Stimulated activated CD8-positive, alpha-beta memory T cell treated with anti-CD3 and anti-CD28 coated beads, Interleukin-2, amount 100 ng/mL, for 1 hour (primary cell): ENCODE measurements around the gene MGARP.
"Not testable (repeated sequence)": the region's sequence is repeated elsewhere in the genome, so short reads cannot be mapped to it uniquely, and the experiment has no call there.

Source experiments
- DNase-seq, 2 donors: peaks; one replicate each; pipeline ENCODE4 v3.0.0-alpha.2; 2020; ENCODE audit warnings: low read depth in 2 of 2

Gene MGARP

GRCh38 chr4:139295942-139296299 is 15.9 kb upstream of the MGARP start:
- DNase-seq, result no peak

- DNase-seq, result peak; percentile 97 to 98
Observed at GRCh38 chr4:139295206-139295941, 15.3 kb upstream of the MGARP start.

- DNase-seq, result no peak
Observed at GRCh38 chr4:139286186-139286698, 6.2 kb upstream of the MGARP start.

GRCh38 chr4:139282721-139283075 is 2.7 kb upstream of the MGARP start:
- DNase-seq, result no peak

GRCh38 chr4:139282065-139282720 is 2.2 kb upstream of the MGARP start:
- no peak for DNase-seq

GRCh38 chr4:139278912-139279759 is 889 bp downstream of the MGARP start:
- no peak for DNase-seq

GRCh38 chr4:139278485-139278884 is 1.5 kb downstream of the MGARP start:
- no peak for DNase-seq

- no peak for DNase-seq
Observed at GRCh38 chr4:139275281-139275735, 4.7 kb downstream of the MGARP start.

- DNase-seq, result no peak
Observed at GRCh38 chr4:139274790-139275189, 5.2 kb downstream of the MGARP start.

GRCh38 chr4:139273835-139274234 is 6.2 kb downstream of the MGARP start:
- DNase-seq, result no peak

- DNase-seq, result no peak
Observed at GRCh38 chr4:139267301-139267700, 12.7 kb downstream of the MGARP start.

- DNase-seq, result peak; percentile 31 to 33
Observed at GRCh38 chr4:139266583-139267257, 13.3 kb downstream of the MGARP start.

GRCh38 chr4:139266208-139266582 is 13.8 kb downstream of the MGARP start:
- DNase-seq, result no peak

- DNase-seq, result no peak
Observed at GRCh38 chr4:139265654-139266053, 14.4 kb downstream of the MGARP start.

GRCh38 chr4:139256349-139256748 is 23.7 kb downstream of the MGARP start:
- DNase-seq, result no peak

GRCh38 chr4:139255581-139255980 is 24.4 kb downstream of the MGARP start:
- DNase-seq, result not testable (repeated sequence)

- DNase-seq, result no peak
Observed at GRCh38 chr4:139253713-139254112, 26.3 kb downstream of the MGARP start.

- no peak for DNase-seq
Observed at GRCh38 chr4:139253046-139253445, 27.0 kb downstream of the MGARP start.

- DNase-seq, result no peak
Observed at GRCh38 chr4:139247700-139248238, 32.3 kb downstream of the MGARP start.

GRCh38 chr4:139247241-139247640 is 32.8 kb downstream of the MGARP start:
- no peak for DNase-seq

GRCh38 chr4:139246166-139246565 is 33.9 kb downstream of the MGARP start:
- no peak for DNase-seq

GRCh38 chr4:139245590-139245989 is 34.4 kb downstream of the MGARP start:
- no peak for DNase-seq
